ENCODE results near the gene SPTLC1. TPM values are rescaled to one million over a fixed set of nuclear protein-coding genes. Genes with fewer than 3 reads are reported as not detected.

Gene SPTLC1
- total and polyA plus RNA-seq, 2 of the 13 experiments (the other 11 are each of a cell fraction or from before 2014, with no cell fraction given) = 56.2 to 72.5 TPM

- TF ChIP-seq E2F1 (CRISPR knock-in tag; IDR thresholded peaks at IDR 0.05) (no peak), ZNF709 (CRISPR knock-in tag; IDR thresholded peaks at IDR 0.05) (0 out of 2 replicates have a peak, but pooled peaks have one; percentile 47), ATF1 (CRISPR knock-in tag; IDR thresholded peaks at IDR 0.05) (peak; percentile 99), ZBTB38 (CRISPR knock-in tag; IDR thresholded peaks at IDR 0.05) (peak; percentile 75), ZNF331 (CRISPR knock-in tag; IDR thresholded peaks at IDR 0.05) (peak; percentile 93), HMGXB3 (CRISPR knock-in tag; IDR thresholded peaks at IDR 0.05; ENCODE audit: borderline replicate concordance) (peak; percentile 89), ZNF205 (CRISPR knock-in tag; IDR thresholded peaks at IDR 0.05) (peak; percentile 47; the same call in 1 of the 2 replicates), NFYB (CRISPR knock-in tag; IDR thresholded peaks at IDR 0.05) (0 out of 2 replicates have a peak, but pooled peaks have one; percentile 32), ZC3H13 (CRISPR knock-in tag; IDR thresholded peaks at IDR 0.05) (no peak), ZNF124 (CRISPR knock-in tag; IDR thresholded peaks at IDR 0.05) (0 out of 2 replicates have a peak, but pooled peaks have one; percentile 73), ZNF615 (CRISPR knock-in tag; IDR thresholded peaks at IDR 0.05; ENCODE audit: borderline replicate concordance) (no peak), RNF2 (conservative IDR thresholded peaks at IDR 0.05; ENCODE audit: low read depth) (no peak), ZNF383 (CRISPR knock-in tag; IDR thresholded peaks at IDR 0.05; ENCODE audit: borderline replicate concordance) (0 out of 2 replicates have a peak, but pooled peaks have one; percentile 75), ZNF749 (CRISPR knock-in tag; IDR thresholded peaks at IDR 0.05; ENCODE audit: borderline replicate concordance) (no peak), NFYC (CRISPR knock-in tag; IDR thresholded peaks at IDR 0.05) (peak; percentile 48; the same call in 1 of the 2 replicates), SALL2 (CRISPR knock-in tag; IDR thresholded peaks at IDR 0.05) (peak; percentile 53; the same call in 1 of the 2 replicates), SOX5 (CRISPR knock-in tag; IDR thresholded peaks at IDR 0.05; ENCODE audit: borderline replicate concordance) (peak; percentile 52; the same call in 1 of the 2 replicates), HNF1A (IDR thresholded peaks at IDR 0.05; ENCODE audit: low read depth) (peak; percentile 49; the same call in 1 of the 2 replicates), HNF1A (CRISPR knock-in tag; IDR thresholded peaks at IDR 0.05; ENCODE audit: borderline replicate concordance) (peak; percentile 65)
These were observed at the start of gene SPTLC1 (continued) for GRCh38 chr9:92115071-92115858.
